NCI-H1930 (cell line): ENCODE data around the gene PER1.
A peak's percentile ranks its signal among the peaks of the same experiment; 100 is the strongest.
"Not testable (repeated sequence)": the region's sequence is repeated elsewhere in the genome, so short reads cannot be mapped to it uniquely, and the experiment has no call there.

Experiments used
- DNase-seq, 2 experiments: peaks; one replicate each; lab custom pipeline; 2025; lab: John Stamatoyannopoulos, UW

The PER1 gene

GRCh38 chr17:8152112-8152775, at the start of gene PER1:
Gene PER1, minus strand, starts transcription at chr17:8152404. Its CDS starts 1,698 bp downstream, at chr17:8150706.
- peak; percentile 85 to 86 for DNase-seq

- peak; percentile 85 to 87 for DNase-seq
Measured at GRCh38 chr17:8192070-8192815, 40.0 kb upstream of the PER1 start.

GRCh38 chr17:8190506-8190905, 38.3 kb upstream of the PER1 start:
- no peak for DNase-seq

GRCh38 chr17:8189711-8190477, 37.7 kb upstream of the PER1 start, which contains the start of gene BORCS6:
Gene BORCS6, minus strand, starts transcription at chr17:8190180. Its CDS starts 40 bp downstream, at chr17:8190140.
- DNase-seq = peak; percentile 92 to 93

- DNase-seq = no peak
Measured at GRCh38 chr17:8189041-8189710, 37.0 kb upstream of the PER1 start.

GRCh38 chr17:8188263-8188839, 36.1 kb upstream of the PER1 start:
- no peak for DNase-seq

- peak; percentile 93 to 95 for DNase-seq
Measured at GRCh38 chr17:8187517-8188262, 35.5 kb upstream of the PER1 start.

GRCh38 chr17:8186787-8187516, 34.7 kb upstream of the PER1 start:
- peak; percentile 90 to 93 for DNase-seq

- DNase-seq = no peak
Measured at GRCh38 chr17:8186446-8186786, 34.2 kb upstream of the PER1 start.

- peak; percentile 77 for DNase-seq
Measured at GRCh38 chr17:8185582-8186445, 33.6 kb upstream of the PER1 start.

- DNase-seq = no peak
Measured at GRCh38 chr17:8176998-8177731, 25.0 kb upstream of the PER1 start.

- DNase-seq = peak; percentile 84 to 87
Measured at GRCh38 chr17:8176197-8176940, 24.2 kb upstream of the PER1 start, which contains the start of gene TMEM107. Gene TMEM107, minus strand, starts transcription at chr17:8176380. Its CDS starts 94 bp downstream, at chr17:8176286.

- DNase-seq = no peak
Measured at GRCh38 chr17:8175795-8176196, 23.6 kb upstream of the PER1 start.

- no peak for DNase-seq
Measured at GRCh38 chr17:8173871-8174322, 21.7 kb upstream of the PER1 start.

GRCh38 chr17:8173056-8173870, 21.1 kb upstream of the PER1 start:
- peak; percentile 91 for DNase-seq

- not testable (repeated sequence) for DNase-seq
Measured at GRCh38 chr17:8170186-8170585, 18.0 kb upstream of the PER1 start.

- DNase-seq = no peak
Measured at GRCh38 chr17:8167526-8167925, 15.3 kb upstream of the PER1 start.
